GM12878 (cell line): Measurements from ENCODE around the gene RPUSD1. TPM values are rescaled to one million over a fixed set of nuclear protein-coding genes. Genes with fewer than 3 reads are reported as not detected.

ENCODE experiments used
- ATAC-seq: fragments of 200-7000 bp; cut with Tn5 transposase; 3 replicates; pipeline ENCODE4 v1.9.1; 2020; ENCODE audit warnings: mild to moderate bottlenecking, moderate library complexity
- BruUV-seq: library from RNA; stranded (reverse); fragments of 400-500 nt; replicated peaks from 2 replicates; lab custom pipeline; 2021; lab: Mats Ljungman, UMichigan
- CTCF ChIA-PET: fragments of 300-600 bp; sonication (Branson Sonifier 250); formaldehyde crosslinking; extraction: SDS; loops from one replicate; lab custom pipeline; 2021; ENCODE audit warnings: inconsistent platforms; lab: Yijun Ruan, JAX
- POLR2A ChIA-PET: fragments of 350-600 bp; formaldehyde crosslinking; extraction: SDS; loops from one replicate; lab custom pipeline; 2021; ENCODE audit warnings: inconsistent platforms; lab: Charles Lee
- RAD21 ChIA-PET: fragments of 300-600 bp; sonication (Branson Sonifier 250); formaldehyde crosslinking; loops from one replicate; lab custom pipeline; 2023; ENCODE audit warnings: antibody characterized with exemption; ENCODE audit not compliant: unreplicated experiment; lab: Charles Lee
- SMC1A ChIA-PET: fragments of 300-600 bp; sonication (Branson Sonifier 250); formaldehyde crosslinking; loops from one replicate; lab custom pipeline; 2023; ENCODE audit not compliant: unreplicated experiment, uncharacterized antibody; lab: Charles Lee
- DNase-seq: peaks from one replicate; pipeline ENCODE4 v3.0.0-alpha.2; 2011; ENCODE audit warnings: low read depth, low spot score
- FAIRE-seq: peaks from 3 replicates; lab custom pipeline; 2011; peaks lifted over from hg19 to GRCh38; lab: Jason Lieb, UNC
- H2AFZ ChIP-seq: 2 replicates; pipeline ENCODE4 v1.6.0; 2011; ENCODE audit warnings: low read depth, low read length, control low read depth; ENCODE audit not compliant: control insufficient read depth
- H3K27ac ChIP-seq: 2 replicates; pipeline ENCODE4 v1.5.1; 2011; ENCODE audit warnings: control low read depth; ENCODE audit not compliant: control insufficient read depth, insufficient read depth
- H3K27me3 ChIP-seq, 2 experiments: replicated peaks in 1 of 2; 2 replicates each; pipeline versions ENCODE4 v1.6.0 to v1.6.1; 2011; ENCODE audit warnings: low read length in 1 of 2; ENCODE audit not compliant: control insufficient read depth in 2 of 2, insufficient read depth in 2 of 2
- H3K36me3 ChIP-seq, 2 experiments: 2 replicates each; pipeline ENCODE4 v1.5.1; 2011; ENCODE audit warnings: low read length in 1 of 2; ENCODE audit not compliant: control insufficient read depth in 2 of 2, insufficient read depth in 2 of 2
- H3K4me1 ChIP-seq: 2 replicates; pipeline ENCODE4 v1.6.1; 2011; ENCODE audit warnings: mild to moderate bottlenecking, low read length, moderate library complexity, mixed read lengths; ENCODE audit not compliant: control insufficient read depth, insufficient read depth
- H3K4me2 ChIP-seq: 2 replicates; pipeline ENCODE4 v1.6.0; 2011; ENCODE audit warnings: control low read depth; ENCODE audit not compliant: control insufficient read depth, insufficient read depth
- H3K4me3 ChIP-seq: fragments of 200-600 bp; sonication (generic); 2 replicates; pipeline ENCODE4 v1.5.1; 2016
- H3K79me2 ChIP-seq: 2 replicates; pipeline ENCODE4 v1.6.0; 2011; ENCODE audit warnings: low read length; ENCODE audit not compliant: control insufficient read depth, insufficient read depth
- H3K9ac ChIP-seq: 2 replicates; pipeline ENCODE4 v1.8.0; 2011; ENCODE audit warnings: low read length, control low read depth, mixed read lengths; ENCODE audit not compliant: control insufficient read depth, insufficient read depth
- H3K9me3 ChIP-seq: replicated peaks from 3 replicates; pipeline ENCODE4 v1.5.1; 2011; ENCODE audit warnings: mild to moderate bottlenecking, low read length; ENCODE audit not compliant: control insufficient read depth, insufficient read depth
- H4K20me1 ChIP-seq: 2 replicates; pipeline ENCODE4 v1.6.0; 2011; ENCODE audit not compliant: control insufficient read depth, insufficient read depth
- BHLHE40 ChIP-seq, 2 experiments: fragments of 450-650 bp in 1 of 2; IDR thresholded peaks; 2 replicates each; pipeline ENCODE4 v1.6.1; 2011 to 2017; ENCODE audit warnings: low read depth in 2 of 2, borderline replicate concordance in 1 of 2, improper control_type of control experiment in 1 of 2, low read length in 1 of 2, mild to moderate bottlenecking in 1 of 2
- RUNX3 ChIP-seq: IDR thresholded peaks from 2 replicates; pipeline ENCODE4 v1.6.1; 2012; ENCODE audit warnings: low read length, inconsistent platforms
- SMAD1 ChIP-seq: fragments of 450-650 bp; IDR thresholded peaks from 2 replicates; pipeline ENCODE4 v1.6.1; 2018; ENCODE audit warnings: mild to moderate bottlenecking, low read depth; ENCODE audit not compliant: partially characterized antibody
- whole genome bisulfite sequencing: methylation state at CpG from one replicate; pipeline ENCODE4 v1.1.6; 2016; ENCODE audit warnings: low lambda C conversion rate; ENCODE audit not compliant: insufficient replicate concordance, insufficient coverage; ENCODE audit errors: missing lambda C conversion rate; 5-methylcytosine and 5-hydroxymethylcytosine counted together
- in situ Hi-C: fragments of 300-500 bp; cut with MboI; formaldehyde crosslinking; loops from 9 replicates; pipeline ENCODE4 v1.14.3; 2018; ENCODE audit warnings: mixed read lengths
- intact Hi-C: fragments of 100-400 bp; cut with micrococcal nuclease; formaldehyde crosslinking; loops from one replicate; pipeline ENCODE4 v1.14.2; 2022; ENCODE audit not compliant: unreplicated experiment
- polyA plus RNA-seq, 11 experiments: library from polyadenylated mRNA; depleted of rRNA in 4 of 11; unstranded in 6 of 11; stranded (reverse) in 5 of 11; fragments of >200 nt; fragmentation: Nextera tagmentation in 4 of 11; fragmentation: Illumina TruSeq in 1 of 11; extraction: Ambion mirVana in 4 of 11; extraction: Trizol in 1 of 11; gene quantifications; 1 replicate in 1 of 11; 2 replicates in 10 of 11; pipeline versions ENCODE4 v1.2.1 to v1.2.3, GENCODE V29; 2011 to 2016; ENCODE audit warnings: inconsistent platforms in 2 of 11, missing spikeins in 2 of 11, low read depth in 1 of 11
- total RNA-seq, 4 experiments: library from RNA; depleted of rRNA in 3 of 4; stranded (reverse); fragments of >200 nt in 3 of 4; fragmentation: Illumina TruSeq in 1 of 4; extraction: Trizol in 1 of 4; gene quantifications; 2 replicates each; pipeline versions ENCODE4 v1.2.1 to v1.2.3, GENCODE V29; 2013 to 2021
- TF ChIP-seq, protein P1 (sequence below): IDR thresholded peaks from 2 replicates; pipeline ENCODE4 v1.6.1; 2011; ENCODE audit warnings: mild to moderate bottlenecking, low read depth, low read length, moderate library complexity; ENCODE audit not compliant: insufficient replicate concordance

The RPUSD1 gene
- total and polyA plus RNA-seq, 10 of the 15 experiments (the other 5 are each of a cell fraction or from before 2014, with no cell fraction given): 0.55 to 49.9 (median 21.1) TPM

GRCh38 chr16:815861-816260, 27.7 kb upstream of the RPUSD1 start:
- BruUV-seq: no TSS peak
- POLR2A ChIA-PET: no interaction called here
- intact Hi-C loops: no loop called here

DNA sequence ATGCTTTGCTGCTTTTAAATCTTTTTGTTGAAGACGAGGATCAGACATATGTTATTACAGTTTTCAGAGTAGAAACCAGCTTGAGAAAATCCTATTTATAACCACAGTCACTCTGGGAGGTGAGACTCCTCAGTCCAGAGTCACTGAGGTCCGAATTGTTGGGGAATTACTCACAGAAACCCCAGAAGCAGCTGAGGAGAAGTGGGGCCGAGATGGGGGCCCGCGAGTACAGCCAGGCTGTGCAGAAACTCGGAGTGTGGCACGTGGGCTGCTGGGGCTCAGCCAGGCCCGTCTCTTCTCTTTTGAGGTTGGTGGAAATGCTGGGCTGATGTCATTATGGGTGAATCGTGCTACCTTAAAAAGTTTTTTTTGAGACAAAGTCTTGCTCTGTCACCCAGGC, 26.8 kb upstream of the RPUSD1 start:
- H4K20me1 ChIP-seq: no peaks in the 10 kb centered on the region
- intact Hi-C loops: no loop called here
- 31% methylated on average over 9 of the region's 9 CpGs for WGBS
- FAIRE-seq (no peak), ATAC-seq (no peak), DNase-seq (no peak)
- H3K27ac ChIP-seq: no peak overlapping the region
- in situ Hi-C loops: no loop called here
- no peak overlapping the region for H2AFZ ChIP-seq
- H3K4me1 ChIP-seq: no peaks in the 10 kb centered on the region; the same call in 1 of the 2 replicates
- no peaks in the 10 kb centered on the region; a peak in 1 of 4 replicates for H3K27me3 ChIP-seq
- H3K9ac ChIP-seq: no peak overlapping the region
- no peak overlapping the region for H3K4me2 ChIP-seq
- ChIA-PET CTCF (no interaction called here), POLR2A (interaction anchor here (0.6 kb wide), 1 partner anchor 14 kb away, joined by 3 read pairs; no protein-coding TSS in a partner anchor), SMC1A (no interaction called here), RAD21 (no interaction called here)
- H3K79me2 ChIP-seq: no peaks in the 10 kb centered on the region
- no peak overlapping the region for H3K4me3 ChIP-seq
- H3K36me3 ChIP-seq: no peaks in the 10 kb centered on the region
- TF ChIP-seq SMAD1 (no peak), BHLHE40 (IDR thresholded peaks at IDR 0.05; ENCODE audit: borderline replicate concordance in 1 of 2, low read depth in 2 of 2, low read length in 1 of 2) (peak; percentile 35 to 51; a peak in 2 of 4 replicates)
- BruUV-seq: no TSS peak
- no peaks in the 10 kb centered on the region for H3K9me3 ChIP-seq

More at GRCh38 chr16:815861-816260, 27.7 kb upstream of the RPUSD1 start:
- no peaks in the 10 kb centered on the region for H3K36me3 ChIP-seq
- no peaks in the 10 kb centered on the region for H4K20me1 ChIP-seq
- in situ Hi-C loops: no loop called here
- DNase-seq: no peak
- H3K9me3 ChIP-seq: no peaks in the 10 kb centered on the region
- no peak overlapping the region for H3K9ac ChIP-seq
- H3K4me3 ChIP-seq: no peak overlapping the region
- no peak overlapping the region for H3K4me2 ChIP-seq
- H3K27ac ChIP-seq: no peak overlapping the region
- no peak for FAIRE-seq
- no peaks in the 10 kb centered on the region; the same call in 1 of the 2 replicates for H3K4me1 ChIP-seq
- RAD21 ChIA-PET: no interaction called here
- 0 out of 2 replicates have a peak, but pooled peaks have one; percentile 8 for TF ChIP-seq RUNX3
- TF ChIP-seq, protein P1, sequence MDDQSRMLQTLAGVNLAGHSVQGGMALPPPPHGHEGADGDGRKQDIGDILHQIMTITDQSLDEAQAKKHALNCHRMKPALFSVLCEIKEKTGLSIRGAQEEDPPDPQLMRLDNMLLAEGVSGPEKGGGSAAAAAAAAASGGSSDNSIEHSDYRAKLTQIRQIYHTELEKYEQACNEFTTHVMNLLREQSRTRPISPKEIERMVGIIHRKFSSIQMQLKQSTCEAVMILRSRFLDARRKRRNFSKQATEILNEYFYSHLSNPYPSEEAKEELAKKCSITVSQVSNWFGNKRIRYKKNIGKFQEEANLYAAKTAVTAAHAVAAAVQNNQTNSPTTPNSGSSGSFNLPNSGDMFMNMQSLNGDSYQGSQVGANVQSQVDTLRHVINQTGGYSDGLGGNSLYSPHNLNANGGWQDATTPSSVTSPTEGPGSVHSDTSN: no peak
- no peaks in the 10 kb centered on the region for H3K79me2 ChIP-seq
- WGBS: 58% methylated on average over 15 of the region's 15 CpGs
- SMC1A ChIA-PET: no interaction called here
- no peak overlapping the region for H2AFZ ChIP-seq
- H3K27me3 ChIP-seq: no peaks in the 10 kb centered on the region; a peak in 1 of 4 replicates
- CTCF ChIA-PET: no interaction called here
- no peak for ATAC-seq
